GM23338 (cell line): ENCODE measurements around the gene SLC12A5. TPM values are rescaled to one million over a fixed set of nuclear protein-coding genes. Genes with fewer than 3 reads are reported as not detected.

Source experiments
- ATAC-seq: fragments of 200-7000 bp; cut with Tn5 transposase; 3 replicates; pipeline ENCODE4 v1.9.1; 2020
- DNase-seq: peaks from one replicate; pipeline ENCODE4 v3.0.0-alpha.2; 2015; ENCODE audit warnings: low spot score
- H2AFZ ChIP-seq: fragments of 200-600 bp; sonication (generic); 2 replicates; pipeline ENCODE4 v1.8.0; 2016; ENCODE audit warnings: antibody characterized with exemption, mild to moderate bottlenecking, moderate library complexity
- H3F3A ChIP-seq: fragments of 200-600 bp; sonication (generic); replicated peaks from 2 replicates; pipeline ENCODE4 v1.8.0; 2017; ENCODE audit warnings: antibody characterized with exemption, mixed run types, low read depth
- H3K27ac ChIP-seq: fragments of 200-600 bp; sonication (generic); 2 replicates; pipeline ENCODE4 v1.6.1; 2016; ENCODE audit warnings: low read depth
- H3K27me3 ChIP-seq: fragments of 200-600 bp; sonication (generic); 2 replicates; pipeline ENCODE4 v1.8.0; 2016; ENCODE audit warnings: mild to moderate bottlenecking, mixed run types, moderate library complexity; ENCODE audit not compliant: insufficient read depth
- H3K36me3 ChIP-seq: fragments of 200-600 bp; sonication (generic); 2 replicates; pipeline ENCODE4 v1.8.0; 2016; ENCODE audit warnings: mild to moderate bottlenecking; ENCODE audit not compliant: insufficient read depth
- H3K4me1 ChIP-seq: fragments of 200-600 bp; sonication (generic); 2 replicates; pipeline ENCODE4 v1.8.0; 2016; ENCODE audit warnings: mild to moderate bottlenecking, moderate library complexity; ENCODE audit not compliant: insufficient read depth
- H3K4me2 ChIP-seq: fragments of 200-600 bp; sonication (generic); 2 replicates; pipeline ENCODE4 v1.7.1; 2017; ENCODE audit warnings: mixed run types
- H3K4me3 ChIP-seq: fragments of 200-600 bp; sonication (generic); 2 replicates; pipeline ENCODE4 v1.6.1; 2016; ENCODE audit warnings: mixed run types
- H3K79me2 ChIP-seq: fragments of 200-600 bp; sonication (generic); replicated peaks from 2 replicates; pipeline ENCODE4 v1.8.0; 2017; ENCODE audit warnings: mild to moderate bottlenecking; ENCODE audit not compliant: insufficient read depth
- H3K9me2 ChIP-seq: fragments of 200-600 bp; sonication (generic); 2 replicates; pipeline ENCODE4 v1.8.0; 2017; ENCODE audit not compliant: insufficient read depth
- H4K20me1 ChIP-seq: fragments of 200-600 bp; sonication (generic); replicated peaks from 2 replicates; pipeline ENCODE4 v1.8.0; 2017; ENCODE audit warnings: mild to moderate bottlenecking; ENCODE audit not compliant: insufficient read depth
- H3K27ac Mint-ChIP-seq: 2 replicates; pipeline ENCODE4 v1.8.0; 2020; ENCODE audit warnings: inconsistent platforms, mild to moderate bottlenecking, moderate library complexity, mixed read lengths
- H3K27me3 Mint-ChIP-seq: 3 replicates; pipeline ENCODE4 v1.8.0; 2022; ENCODE audit warnings: low read depth, mild to moderate bottlenecking, moderate library complexity, mixed read lengths, inconsistent platforms; ENCODE audit not compliant: insufficient read depth, poor library complexity
- H3K36me3 Mint-ChIP-seq: 3 replicates; pipeline ENCODE4 v1.8.0; 2021; ENCODE audit warnings: low read depth, mild to moderate bottlenecking, inconsistent platforms, moderate library complexity, mixed read lengths
- H3K4me1 Mint-ChIP-seq: 3 replicates; pipeline ENCODE4 v1.8.0; 2020; ENCODE audit warnings: mild to moderate bottlenecking, inconsistent platforms, mixed read lengths
- H3K4me3 Mint-ChIP-seq: 3 replicates; pipeline ENCODE4 v1.8.0; 2021; ENCODE audit warnings: moderate library complexity, mild to moderate bottlenecking, inconsistent platforms, mixed read lengths
- H3K9me3 Mint-ChIP-seq: 3 replicates; pipeline ENCODE4 v1.8.0; 2020; ENCODE audit warnings: moderate library complexity, mild to moderate bottlenecking, inconsistent platforms, mixed read lengths
- CREB1 ChIP-seq: fragments of 250-450 bp; sonication (Bioruptor Pico); IDR thresholded peaks from 2 replicates; pipeline ENCODE4 v1.5.0; 2020; ENCODE audit warnings: low read depth, mild to moderate bottlenecking, moderate library complexity
- EZH2phosphoT487 ChIP-seq: fragments of 200-600 bp; sonication (generic); IDR thresholded peaks from one replicate; pipeline ENCODE4 v1.8.1; 2018; ENCODE audit warnings: antibody characterized with exemption; ENCODE audit not compliant: unreplicated experiment
- JUNB ChIP-seq: IDR thresholded peaks from one replicate; pipeline ENCODE4 v1.6.1; 2016; ENCODE audit warnings: antibody characterized with exemption; ENCODE audit not compliant: unreplicated experiment
- NANOG ChIP-seq: IDR thresholded peaks from 2 replicates; pipeline ENCODE4 v1.6.1; 2016; ENCODE audit warnings: antibody characterized with exemption, borderline replicate concordance
- POLR2AphosphoS5 ChIP-seq: IDR thresholded peaks from 2 replicates; pipeline ENCODE4 v1.6.1; 2016; ENCODE audit warnings: antibody characterized with exemption, low read depth
- STAT1 ChIP-seq: IDR thresholded peaks from one replicate; pipeline ENCODE4 v1.6.1; 2016; ENCODE audit warnings: antibody characterized with exemption; ENCODE audit not compliant: unreplicated experiment
- polyA plus RNA-seq: library from polyadenylated mRNA; unstranded; fragments of >200 nt; fragmentation: Nextera tagmentation; extraction: Ambion mirVana; gene quantifications from 2 replicates; pipeline ENCODE4 v1.2.1, GENCODE V29; 2016
- total RNA-seq: library from RNA; depleted of rRNA; stranded (reverse); fragments of >200 nt; shearing (Covaris generic); gene quantifications from 2 replicates; pipeline ENCODE4 v1.2.3, GENCODE V29; 2014
- TF ChIP-seq, protein P1 (sequence below): fragments of 250-450 bp; sonication (Bioruptor Pico); IDR thresholded peaks from 2 replicates; pipeline ENCODE4 v1.5.0; 2020; ENCODE audit warnings: mild to moderate bottlenecking, moderate library complexity
- TF ChIP-seq, protein P2 (sequence below): IDR thresholded peaks from 2 replicates; pipeline ENCODE4 v1.6.1; 2016; ENCODE audit warnings: antibody characterized with exemption

Gene SLC12A5
- total and polyA plus RNA-seq, 2 experiments from 2014 or later = 3.5 to 8.4 TPM

DNA sequence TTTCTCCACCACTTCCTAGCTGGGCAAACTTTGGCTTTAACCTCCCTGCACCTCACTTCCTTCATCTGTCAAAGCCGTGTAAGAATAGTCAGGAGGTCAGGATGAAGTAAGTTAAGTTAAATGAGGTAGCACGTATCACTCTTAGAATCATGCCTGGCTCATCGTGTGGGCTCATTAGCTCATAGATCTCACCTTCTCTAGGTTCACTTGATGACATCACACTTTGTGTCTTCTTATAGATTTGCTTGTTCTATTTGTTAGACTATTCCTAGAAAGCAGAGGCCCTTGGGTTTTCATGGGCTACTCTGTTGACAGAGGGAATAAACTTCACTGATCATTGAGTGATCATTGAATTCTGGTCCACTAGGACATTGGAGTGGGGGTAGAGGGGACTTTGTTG, 72.9 kb downstream of the SLC12A5 start (continued):
- TF ChIP-seq, protein P1, sequence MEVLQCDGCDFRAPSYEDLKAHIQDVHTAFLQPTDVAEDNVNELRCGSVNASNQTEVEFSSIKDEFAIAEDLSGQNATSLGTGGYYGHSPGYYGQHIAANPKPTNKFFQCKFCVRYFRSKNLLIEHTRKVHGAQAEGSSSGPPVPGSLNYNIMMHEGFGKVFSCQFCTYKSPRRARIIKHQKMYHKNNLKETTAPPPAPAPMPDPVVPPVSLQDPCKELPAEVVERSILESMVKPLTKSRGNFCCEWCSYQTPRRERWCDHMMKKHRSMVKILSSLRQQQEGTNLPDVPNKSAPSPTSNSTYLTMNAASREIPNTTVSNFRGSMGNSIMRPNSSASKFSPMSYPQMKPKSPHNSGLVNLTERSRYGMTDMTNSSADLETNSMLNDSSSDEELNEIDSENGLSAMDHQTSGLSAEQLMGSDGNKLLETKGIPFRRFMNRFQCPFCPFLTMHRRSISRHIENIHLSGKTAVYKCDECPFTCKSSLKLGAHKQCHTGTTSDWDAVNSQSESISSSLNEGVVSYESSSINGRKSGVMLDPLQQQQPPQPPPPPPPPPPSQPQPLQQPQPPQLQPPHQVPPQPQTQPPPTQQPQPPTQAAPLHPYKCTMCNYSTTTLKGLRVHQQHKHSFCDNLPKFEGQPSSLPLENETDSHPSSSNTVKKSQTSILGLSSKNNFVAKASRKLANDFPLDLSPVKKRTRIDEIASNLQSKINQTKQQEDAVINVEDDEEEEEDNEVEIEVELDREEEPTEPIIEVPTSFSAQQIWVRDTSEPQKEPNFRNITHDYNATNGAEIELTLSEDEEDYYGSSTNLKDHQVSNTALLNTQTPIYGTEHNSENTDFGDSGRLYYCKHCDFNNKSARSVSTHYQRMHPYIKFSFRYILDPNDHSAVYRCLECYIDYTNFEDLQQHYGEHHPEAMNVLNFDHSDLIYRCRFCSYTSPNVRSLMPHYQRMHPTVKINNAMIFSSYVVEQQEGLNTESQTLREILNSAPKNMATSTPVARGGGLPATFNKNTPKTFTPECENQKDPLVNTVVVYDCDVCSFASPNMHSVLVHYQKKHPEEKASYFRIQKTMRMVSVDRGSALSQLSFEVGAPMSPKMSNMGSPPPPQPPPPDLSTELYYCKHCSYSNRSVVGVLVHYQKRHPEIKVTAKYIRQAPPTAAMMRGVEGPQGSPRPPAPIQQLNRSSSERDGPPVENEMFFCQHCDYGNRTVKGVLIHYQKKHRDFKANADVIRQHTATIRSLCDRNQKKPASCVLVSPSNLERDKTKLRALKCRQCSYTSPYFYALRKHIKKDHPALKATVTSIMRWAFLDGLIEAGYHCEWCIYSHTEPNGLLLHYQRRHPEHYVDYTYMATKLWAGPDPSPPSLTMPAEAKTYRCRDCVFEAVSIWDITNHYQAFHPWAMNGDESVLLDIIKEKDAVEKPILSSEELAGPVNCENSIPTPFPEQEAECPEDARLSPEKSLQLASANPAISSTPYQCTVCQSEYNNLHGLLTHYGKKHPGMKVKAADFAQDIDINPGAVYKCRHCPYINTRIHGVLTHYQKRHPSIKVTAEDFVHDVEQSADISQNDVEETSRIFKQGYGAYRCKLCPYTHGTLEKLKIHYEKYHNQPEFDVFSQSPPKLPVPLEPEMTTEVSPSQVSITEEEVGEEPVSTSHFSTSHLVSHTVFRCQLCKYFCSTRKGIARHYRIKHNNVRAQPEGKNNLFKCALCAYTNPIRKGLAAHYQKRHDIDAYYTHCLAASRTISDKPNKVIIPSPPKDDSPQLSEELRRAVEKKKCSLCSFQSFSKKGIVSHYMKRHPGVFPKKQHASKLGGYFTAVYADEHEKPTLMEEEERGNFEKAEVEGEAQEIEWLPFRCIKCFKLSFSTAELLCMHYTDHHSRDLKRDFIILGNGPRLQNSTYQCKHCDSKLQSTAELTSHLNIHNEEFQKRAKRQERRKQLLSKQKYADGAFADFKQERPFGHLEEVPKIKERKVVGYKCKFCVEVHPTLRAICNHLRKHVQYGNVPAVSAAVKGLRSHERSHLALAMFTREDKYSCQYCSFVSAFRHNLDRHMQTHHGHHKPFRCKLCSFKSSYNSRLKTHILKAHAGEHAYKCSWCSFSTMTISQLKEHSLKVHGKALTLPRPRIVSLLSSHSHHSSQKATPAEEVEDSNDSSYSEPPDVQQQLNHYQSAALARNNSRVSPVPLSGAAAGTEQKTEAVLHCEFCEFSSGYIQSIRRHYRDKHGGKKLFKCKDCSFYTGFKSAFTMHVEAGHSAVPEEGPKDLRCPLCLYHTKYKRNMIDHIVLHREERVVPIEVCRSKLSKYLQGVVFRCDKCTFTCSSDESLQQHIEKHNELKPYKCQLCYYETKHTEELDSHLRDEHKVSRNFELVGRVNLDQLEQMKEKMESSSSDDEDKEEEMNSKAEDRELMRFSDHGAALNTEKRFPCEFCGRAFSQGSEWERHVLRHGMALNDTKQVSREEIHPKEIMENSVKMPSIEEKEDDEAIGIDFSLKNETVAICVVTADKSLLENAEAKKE (CRISPR knock-in tag) = no peak
- TF ChIP-seq POLR2AphosphoS5 (no peak), EZH2phosphoT487 (no peak)

DNA sequence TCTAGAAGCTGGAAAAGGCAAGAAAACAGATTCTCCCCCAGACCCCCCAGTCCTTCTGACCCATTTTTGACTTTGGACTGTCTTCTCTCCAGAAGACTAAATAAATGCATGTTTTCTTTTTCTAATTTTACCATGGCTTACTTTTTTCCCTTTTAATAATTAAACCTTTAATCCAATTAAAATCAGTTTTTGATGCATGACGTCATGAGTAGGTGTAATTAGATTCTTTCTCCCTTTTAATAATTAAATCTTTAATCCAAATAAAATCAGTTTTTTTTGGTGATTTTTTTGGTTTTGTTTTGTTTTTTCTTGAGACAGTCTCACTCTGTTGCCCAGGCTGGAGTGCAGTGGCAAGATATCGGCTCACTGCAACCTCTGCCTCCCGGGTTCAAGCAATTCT, 73.9 kb downstream of the SLC12A5 start:
- DNase-seq (no peak), ATAC-seq (no peak)
- no peak overlapping the region for H3K4me3 ChIP-seq
- Mint-ChIP-seq H3K9me3 (peaks cover 5% of the 10 kb centered on the region), H3K27me3 (peaks cover 14% of the 10 kb centered on the region), H3K36me3 (no peaks in the 10 kb centered on the region), H3K4me3 (no peak overlapping the region), H3K4me1 (peaks cover 3% of the 10 kb centered on the region; the same call in 2 of the 3 replicates), H3K27ac (no peak overlapping the region)
- H2AFZ ChIP-seq = no peak overlapping the region
- H3K27ac ChIP-seq = no peak overlapping the region
- H4K20me1 ChIP-seq = no peaks in the 10 kb centered on the region
- H3F3A ChIP-seq = 0 out of 2 replicates have a peak, but pooled peaks cover 6% of the 10 kb centered on the region
- no peaks in the 10 kb centered on the region for H3K36me3 ChIP-seq
- no peak overlapping the region for H3K4me2 ChIP-seq
- H3K79me2 ChIP-seq = no peaks in the 10 kb centered on the region
- H3K9me2 ChIP-seq = 0 out of 2 replicates have a peak, but pooled peaks cover 4% of the 10 kb centered on the region
- H3K4me1 ChIP-seq = no peaks in the 10 kb centered on the region
- H3K27me3 ChIP-seq = peaks cover 25% of the 10 kb centered on the region
- TF ChIP-seq, protein P2, sequence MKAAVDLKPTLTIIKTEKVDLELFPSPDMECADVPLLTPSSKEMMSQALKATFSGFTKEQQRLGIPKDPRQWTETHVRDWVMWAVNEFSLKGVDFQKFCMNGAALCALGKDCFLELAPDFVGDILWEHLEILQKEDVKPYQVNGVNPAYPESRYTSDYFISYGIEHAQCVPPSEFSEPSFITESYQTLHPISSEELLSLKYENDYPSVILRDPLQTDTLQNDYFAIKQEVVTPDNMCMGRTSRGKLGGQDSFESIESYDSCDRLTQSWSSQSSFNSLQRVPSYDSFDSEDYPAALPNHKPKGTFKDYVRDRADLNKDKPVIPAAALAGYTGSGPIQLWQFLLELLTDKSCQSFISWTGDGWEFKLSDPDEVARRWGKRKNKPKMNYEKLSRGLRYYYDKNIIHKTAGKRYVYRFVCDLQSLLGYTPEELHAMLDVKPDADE = no peak
- TF ChIP-seq NANOG (no peak), JUNB (no peak), STAT1 (no peak), CREB1 (CRISPR knock-in tag) (no peak), EZH2phosphoT487 (no peak)
- TF ChIP-seq, protein P1 (CRISPR knock-in tag) = no peak
